GM23338 (cell line): ENCODE results near the gene ZBTB8A. TPM values are rescaled to one million over a fixed set of nuclear protein-coding genes. Genes with fewer than 3 reads are reported as not detected.

Experiments used
- ATAC-seq: fragments of 200-7000 bp; cut with Tn5 transposase; 3 replicates; pipeline ENCODE4 v1.9.1; 2020
- DNase-seq: peaks from one replicate; pipeline ENCODE4 v3.0.0-alpha.2; 2015; ENCODE audit warnings: low spot score
- H2AFZ ChIP-seq: fragments of 200-600 bp; sonication (generic); 2 replicates; pipeline ENCODE4 v1.8.0; 2016; ENCODE audit warnings: antibody characterized with exemption, mild to moderate bottlenecking, moderate library complexity
- H3F3A ChIP-seq: fragments of 200-600 bp; sonication (generic); replicated peaks from 2 replicates; pipeline ENCODE4 v1.8.0; 2017; ENCODE audit warnings: antibody characterized with exemption, mixed run types, low read depth
- H3K27ac ChIP-seq: fragments of 200-600 bp; sonication (generic); 2 replicates; pipeline ENCODE4 v1.6.1; 2016; ENCODE audit warnings: low read depth
- H3K27me3 ChIP-seq: fragments of 200-600 bp; sonication (generic); 2 replicates; pipeline ENCODE4 v1.8.0; 2016; ENCODE audit warnings: mild to moderate bottlenecking, mixed run types, moderate library complexity; ENCODE audit not compliant: insufficient read depth
- H3K36me3 ChIP-seq: fragments of 200-600 bp; sonication (generic); 2 replicates; pipeline ENCODE4 v1.8.0; 2016; ENCODE audit warnings: mild to moderate bottlenecking; ENCODE audit not compliant: insufficient read depth
- H3K4me1 ChIP-seq: fragments of 200-600 bp; sonication (generic); 2 replicates; pipeline ENCODE4 v1.8.0; 2016; ENCODE audit warnings: mild to moderate bottlenecking, moderate library complexity; ENCODE audit not compliant: insufficient read depth
- H3K4me2 ChIP-seq: fragments of 200-600 bp; sonication (generic); 2 replicates; pipeline ENCODE4 v1.7.1; 2017; ENCODE audit warnings: mixed run types
- H3K4me3 ChIP-seq: fragments of 200-600 bp; sonication (generic); 2 replicates; pipeline ENCODE4 v1.6.1; 2016; ENCODE audit warnings: mixed run types
- H3K79me2 ChIP-seq: fragments of 200-600 bp; sonication (generic); replicated peaks from 2 replicates; pipeline ENCODE4 v1.8.0; 2017; ENCODE audit warnings: mild to moderate bottlenecking; ENCODE audit not compliant: insufficient read depth
- H3K9me2 ChIP-seq: fragments of 200-600 bp; sonication (generic); 2 replicates; pipeline ENCODE4 v1.8.0; 2017; ENCODE audit not compliant: insufficient read depth
- H4K20me1 ChIP-seq: fragments of 200-600 bp; sonication (generic); replicated peaks from 2 replicates; pipeline ENCODE4 v1.8.0; 2017; ENCODE audit warnings: mild to moderate bottlenecking; ENCODE audit not compliant: insufficient read depth
- H3K27ac Mint-ChIP-seq: 2 replicates; pipeline ENCODE4 v1.8.0; 2020; ENCODE audit warnings: inconsistent platforms, mild to moderate bottlenecking, moderate library complexity, mixed read lengths
- H3K27me3 Mint-ChIP-seq: 3 replicates; pipeline ENCODE4 v1.8.0; 2022; ENCODE audit warnings: low read depth, mild to moderate bottlenecking, moderate library complexity, mixed read lengths, inconsistent platforms; ENCODE audit not compliant: insufficient read depth, poor library complexity
- H3K36me3 Mint-ChIP-seq: 3 replicates; pipeline ENCODE4 v1.8.0; 2021; ENCODE audit warnings: low read depth, mild to moderate bottlenecking, inconsistent platforms, moderate library complexity, mixed read lengths
- H3K4me1 Mint-ChIP-seq: 3 replicates; pipeline ENCODE4 v1.8.0; 2020; ENCODE audit warnings: mild to moderate bottlenecking, inconsistent platforms, mixed read lengths
- H3K4me3 Mint-ChIP-seq: 3 replicates; pipeline ENCODE4 v1.8.0; 2021; ENCODE audit warnings: moderate library complexity, mild to moderate bottlenecking, inconsistent platforms, mixed read lengths
- H3K9me3 Mint-ChIP-seq: 3 replicates; pipeline ENCODE4 v1.8.0; 2020; ENCODE audit warnings: moderate library complexity, mild to moderate bottlenecking, inconsistent platforms, mixed read lengths
- CREB1 ChIP-seq: fragments of 250-450 bp; sonication (Bioruptor Pico); IDR thresholded peaks from 2 replicates; pipeline ENCODE4 v1.5.0; 2020; ENCODE audit warnings: low read depth, mild to moderate bottlenecking, moderate library complexity
- CTCF ChIP-seq, 2 experiments: fragments of 200-600 bp in 1 of 2; sonication (generic) in 1 of 2; conservative IDR thresholded peaks; 2 replicates each; pipeline versions ENCODE4 v1.5.1 to v1.6.1; 2016 to 2017; ENCODE audit warnings: antibody characterized with exemption in 2 of 2, low read depth in 2 of 2, mild to moderate bottlenecking in 2 of 2, moderate library complexity in 1 of 2
- ETS1 ChIP-seq: IDR thresholded peaks from 2 replicates; pipeline ENCODE4 v1.6.1; 2016; ENCODE audit warnings: antibody characterized with exemption
- EZH2 ChIP-seq: fragments of 200-600 bp; sonication (generic); IDR thresholded peaks from one replicate; pipeline ENCODE4 v1.8.0; 2017; ENCODE audit warnings: antibody characterized with exemption, mild to moderate bottlenecking, low read depth; ENCODE audit not compliant: unreplicated experiment
- EZH2phosphoT487 ChIP-seq: fragments of 200-600 bp; sonication (generic); IDR thresholded peaks from one replicate; pipeline ENCODE4 v1.8.1; 2018; ENCODE audit warnings: antibody characterized with exemption; ENCODE audit not compliant: unreplicated experiment
- JUNB ChIP-seq: IDR thresholded peaks from one replicate; pipeline ENCODE4 v1.6.1; 2016; ENCODE audit warnings: antibody characterized with exemption; ENCODE audit not compliant: unreplicated experiment
- POLR2AphosphoS5 ChIP-seq: IDR thresholded peaks from 2 replicates; pipeline ENCODE4 v1.6.1; 2016; ENCODE audit warnings: antibody characterized with exemption, low read depth
- REST ChIP-seq: IDR thresholded peaks from one replicate; pipeline ENCODE4 v1.6.1; 2018; ENCODE audit warnings: antibody characterized with exemption; ENCODE audit not compliant: unreplicated experiment
- ZNF114 ChIP-seq: fragments of 250-450 bp; sonication (Bioruptor Pico); IDR thresholded peaks from 2 replicates; pipeline ENCODE4 v1.5.0; 2020; ENCODE audit warnings: mild to moderate bottlenecking, moderate library complexity
- ZNF331 ChIP-seq: fragments of 250-450 bp; sonication (Bioruptor Pico); IDR thresholded peaks from 2 replicates; pipeline ENCODE4 v1.5.0; 2020; ENCODE audit warnings: low read depth, mild to moderate bottlenecking, moderate library complexity
- polyA plus RNA-seq: library from polyadenylated mRNA; unstranded; fragments of >200 nt; fragmentation: Nextera tagmentation; extraction: Ambion mirVana; gene quantifications from 2 replicates; pipeline ENCODE4 v1.2.1, GENCODE V29; 2016
- total RNA-seq: library from RNA; depleted of rRNA; stranded (reverse); fragments of >200 nt; shearing (Covaris generic); gene quantifications from 2 replicates; pipeline ENCODE4 v1.2.3, GENCODE V29; 2014

ZBTB8A gene
- total and polyA plus RNA-seq, 2 experiments from 2014 or later: 6.1 to 8.4 TPM

- Histone ChIP-seq H2AFZ (no peak overlapping the region), H4K20me1 (no peaks in the 10 kb centered on the region), H3K4me1 (no peaks in the 10 kb centered on the region), H3F3A (no peaks in the 10 kb centered on the region), H3K9me2 (no peaks in the 10 kb centered on the region), H3K4me3 (no peak overlapping the region), H3K79me2 (no peaks in the 10 kb centered on the region), H3K27ac (no peak overlapping the region), H3K36me3 (no peaks in the 10 kb centered on the region), H3K27me3 (no peaks in the 10 kb centered on the region), H3K4me2 (no peak overlapping the region)
- Mint-ChIP-seq H3K4me1 (no peaks in the 10 kb centered on the region), H3K27me3 (peaks cover 3% of the 10 kb centered on the region), H3K27ac (no peak overlapping the region), H3K36me3 (no peaks in the 10 kb centered on the region), H3K4me3 (no peak overlapping the region), H3K9me3 (no peaks in the 10 kb centered on the region)
- TF ChIP-seq ETS1 (no peak), ZNF331 (CRISPR knock-in tag) (no peak), CREB1 (CRISPR knock-in tag) (no peak), CTCF (conservative IDR thresholded peaks at IDR 0.05; ENCODE audit: low read depth in 2 of 2) (no peak), JUNB (no peak), REST (no peak), ZNF114 (CRISPR knock-in tag) (no peak), POLR2AphosphoS5 (no peak)
- DNase-seq (no peak), ATAC-seq (no peak; the same call in 2 of the 3 replicates)
Measured at GRCh38 chr1:32525053-32525452, 14.2 kb upstream of the ZBTB8A start.

- Histone ChIP-seq H3K27ac (no peak overlapping the region), H3K27me3 (no peaks in the 10 kb centered on the region), H3K79me2 (no peaks in the 10 kb centered on the region), H2AFZ (no peak overlapping the region), H3F3A (no peaks in the 10 kb centered on the region), H3K36me3 (no peaks in the 10 kb centered on the region), H3K4me3 (no peak overlapping the region), H3K4me2 (no peak overlapping the region), H3K9me2 (no peaks in the 10 kb centered on the region), H4K20me1 (no peaks in the 10 kb centered on the region), H3K4me1 (no peaks in the 10 kb centered on the region)
- Mint-ChIP-seq H3K27me3 (peaks cover 3% of the 10 kb centered on the region), H3K4me1 (no peaks in the 10 kb centered on the region), H3K36me3 (no peaks in the 10 kb centered on the region), H3K27ac (no peak overlapping the region), H3K4me3 (no peak overlapping the region), H3K9me3 (peaks cover 3% of the 10 kb centered on the region; the same call in 1 of the 3 replicates)
- DNase-seq (no peak), ATAC-seq (no peak)
- TF ChIP-seq POLR2AphosphoS5 (no peak), JUNB (no peak), REST (no peak), EZH2phosphoT487 (no peak), EZH2 (no peak), ZNF114 (CRISPR knock-in tag) (no peak), ETS1 (no peak)
Measured at GRCh38 chr1:32525661-32526444, 13.4 kb upstream of the ZBTB8A start.
